ACHN (cell line): ENCODE results near the gene MAGEA11.
"Not testable (repeated sequence)": the region's sequence is repeated elsewhere in the genome, so short reads cannot be mapped to it uniquely, and the experiment has no call there.

Experiments used
- DNase-seq: peaks from one replicate; pipeline ENCODE4 v3.0.0-alpha.2; 2015
- in situ Hi-C: cut with HindIII; loops from 2 replicates; pipeline ENCODE4 v1.10.0; 2017; ENCODE audit warnings: low sequenced_read_pairs, low pct_ligation_motif_present, low pct_unique_long_range_greater_than_20kb

The MAGEA11 gene

GRCh38 chrX:149761858-149762674, 50.2 kb downstream of the MAGEA11 start:
- DNase-seq, in situ Hi-C loops: not testable (repeated sequence)

- in situ Hi-C loops, result no loop called here
These were observed 51.1 kb downstream of the MAGEA11 start for GRCh38 chrX:149762696-149763614.

More at GRCh38 chrX:149762696-149763614, 51.1 kb downstream of the MAGEA11 start:
- no peak for DNase-seq
